ENCODE data around the gene RPS6KA5. TPM values are rescaled to one million over a fixed set of nuclear protein-coding genes. Genes with fewer than 3 reads are reported as not detected.
"Not testable (repeated sequence)": the region's sequence is repeated elsewhere in the genome, so short reads cannot be mapped to it uniquely, and the experiment has no call there.

The RPS6KA5 gene
- 14.6 TPM for total RNA-seq
- long read RNA-seq, full-length matches to known transcripts, result 29 of 35 reads
- long read RNA-seq, partial matches to known transcripts, result 3 of 35 reads
- long read RNA-seq, other reads (novel, unspliced or antisense), result 3 of 35 reads

DNA sequence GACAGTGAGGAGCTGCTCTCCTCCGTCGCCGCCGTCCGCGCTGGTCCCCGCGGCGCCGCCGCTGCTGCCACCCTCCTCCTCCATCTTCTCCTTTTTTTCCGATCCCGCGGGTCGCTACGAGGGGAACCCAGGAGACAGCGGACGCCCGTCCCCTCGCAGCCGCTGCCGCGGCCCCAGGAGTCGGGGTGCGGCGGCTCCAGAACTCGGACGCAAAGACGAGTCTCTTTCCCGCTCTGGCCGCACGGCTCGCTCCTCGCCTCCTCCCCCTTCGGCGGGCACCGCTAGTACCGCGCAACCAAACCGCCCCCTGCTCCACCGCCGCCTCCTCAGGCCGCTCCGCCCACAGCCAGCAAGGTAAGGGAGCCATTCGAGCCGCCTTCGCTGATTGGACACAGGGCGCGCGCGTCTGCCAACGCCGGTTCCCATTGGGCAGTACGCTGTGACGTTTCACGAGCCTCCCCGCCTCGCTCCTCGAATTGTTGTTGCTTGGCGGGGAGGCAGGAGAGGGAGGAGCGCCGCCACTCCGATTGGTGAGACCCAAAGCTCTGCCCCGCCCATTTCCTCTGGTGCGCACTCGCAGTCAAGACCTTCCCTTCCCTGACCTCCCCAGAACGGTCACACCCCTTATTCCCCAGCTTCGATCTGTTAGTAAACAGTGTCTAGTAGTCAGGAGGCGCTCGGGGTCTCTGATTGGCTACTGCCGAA, at the start of gene RPS6KA5:
Gene RPS6KA5 (minus strand): TSS at position 291 of the 705 bp plus-strand sequence. CDS start 207 bp downstream, at position 84.
- peak; percentile 97 for ATAC-seq (ENCODE audit: poor library complexity)
- intact Hi-C loops (cut with DNase I), result loop anchor here (2.0 kb wide), 1 partner anchor 54 kb away; the partner anchor contains the start of gene DGLUCY
- peak; percentile 100 for DNase-seq

DNA sequence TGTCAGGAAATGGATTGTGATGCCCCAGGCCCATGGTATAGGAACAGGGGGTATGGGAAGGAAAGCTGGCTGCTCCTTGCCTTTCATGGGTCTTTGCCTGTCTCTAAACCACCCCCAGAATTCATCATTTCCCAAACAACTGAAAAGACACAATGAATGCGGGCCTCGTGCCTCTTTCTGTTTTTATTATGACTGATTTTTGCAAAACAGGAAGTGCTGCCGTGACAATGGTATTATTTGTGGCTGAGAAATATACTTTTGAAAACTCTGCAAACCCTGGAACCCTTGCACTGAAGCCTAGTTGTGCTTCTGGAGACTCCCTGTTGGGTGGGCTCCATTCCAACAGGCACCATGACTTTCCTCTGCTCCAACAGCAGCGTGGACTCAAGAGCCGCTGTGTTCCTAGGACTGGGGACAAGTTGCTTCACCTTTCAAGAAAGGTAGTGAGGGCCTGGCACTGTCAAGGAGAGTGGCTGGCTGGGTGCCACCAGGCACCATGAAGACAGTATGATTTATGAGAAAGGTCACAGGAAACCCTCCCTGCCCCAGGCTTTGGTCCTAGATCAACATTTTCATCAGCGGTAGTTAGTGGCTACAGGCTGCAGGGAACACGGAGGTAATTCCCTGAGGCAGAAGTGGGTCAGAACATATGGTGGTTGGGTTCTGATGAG, 48.6 kb upstream of the RPS6KA5 start:
- intact Hi-C loops (cut with DNase I), result no loop called here
- ATAC-seq (ENCODE audit: poor library complexity) (no peak), DNase-seq (no peak)

DNA sequence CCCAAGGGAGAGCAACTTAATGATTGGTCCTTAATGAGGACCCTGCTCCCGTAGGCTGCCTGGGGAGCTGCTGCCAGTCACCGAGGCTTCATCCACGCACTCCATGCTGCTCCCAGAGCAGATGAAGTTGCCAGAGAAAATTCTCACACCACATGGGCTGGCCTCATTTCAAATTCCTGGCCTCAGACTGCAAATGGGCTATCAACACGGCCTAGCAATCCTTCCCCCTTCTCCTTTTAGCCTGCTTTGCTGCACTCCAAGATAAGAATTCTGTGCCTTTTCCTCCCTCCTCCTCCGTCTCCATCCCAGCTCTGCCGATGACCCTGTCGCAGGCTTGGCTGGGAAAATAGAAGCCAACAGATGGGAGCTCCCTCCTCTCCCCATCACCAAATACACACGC, 42.7 kb upstream of the RPS6KA5 start:
- no peak for DNase-seq
- ATAC-seq (ENCODE audit: poor library complexity), result peak; percentile 78
- intact Hi-C loops (cut with DNase I), result no loop called here

DNA sequence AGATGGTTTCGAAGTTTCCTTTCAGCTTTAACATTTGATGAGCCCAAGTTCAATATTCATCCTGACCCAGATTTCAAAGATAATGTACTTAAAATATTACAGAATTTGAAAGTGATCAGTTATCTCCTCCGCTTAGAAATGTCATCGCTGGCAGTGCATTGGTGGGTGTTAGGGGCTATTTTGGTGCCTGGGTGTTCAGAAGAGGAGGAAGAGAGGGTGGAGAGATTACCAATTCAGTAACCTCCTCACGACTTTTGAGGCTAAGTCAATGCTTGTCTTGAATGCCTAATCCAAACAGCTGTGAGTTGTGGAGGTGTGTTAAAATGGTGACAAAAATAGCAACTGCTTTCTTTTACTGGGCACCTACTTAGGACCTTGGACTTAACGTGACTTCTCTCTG, 39.7 kb upstream of the RPS6KA5 start:
- no peak for DNase-seq
- no peak for ATAC-seq (ENCODE audit: poor library complexity)
- intact Hi-C loops (cut with DNase I), result no loop called here

DNA sequence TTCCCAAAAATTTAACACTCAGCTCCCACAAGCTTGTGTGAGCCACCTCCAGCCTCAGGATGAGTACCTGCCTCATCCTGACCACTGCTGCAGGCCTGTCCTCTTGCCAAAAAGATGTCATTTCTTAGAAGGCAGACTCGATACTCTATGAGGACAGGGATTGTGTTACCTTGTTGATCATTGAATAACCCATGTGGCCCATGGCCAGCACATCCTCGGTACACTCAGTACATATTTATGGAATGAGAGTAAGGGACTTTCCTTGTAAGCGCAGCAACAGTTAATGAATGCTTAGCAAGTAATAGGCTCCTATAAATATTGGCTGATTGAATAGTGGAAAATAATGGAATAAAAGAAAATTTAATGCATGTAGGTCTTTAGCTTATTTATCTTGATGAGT, 38.1 kb upstream of the RPS6KA5 start:
- ATAC-seq (ENCODE audit: poor library complexity) (no peak), DNase-seq (no peak)
- intact Hi-C loops (cut with DNase I), result no loop called here

DNA sequence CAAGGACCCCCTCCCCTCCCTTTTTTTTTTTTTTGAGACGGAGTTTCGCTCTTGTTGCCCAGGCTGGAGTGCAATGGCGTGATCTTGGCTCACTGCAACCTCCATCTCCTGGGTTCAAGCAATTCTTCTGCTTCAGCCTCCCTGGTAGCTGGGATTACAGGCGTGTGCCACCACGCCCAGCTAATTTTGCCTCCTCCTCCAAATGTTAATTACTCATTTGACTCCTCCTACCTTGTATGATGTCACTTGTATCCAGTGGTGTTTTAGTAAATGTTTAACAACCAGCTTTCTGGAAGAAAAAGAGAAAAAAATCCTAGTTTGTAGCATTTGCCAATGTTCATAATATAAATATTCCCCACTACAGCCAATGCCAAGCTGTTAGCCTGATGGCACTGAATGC, 37.2 kb upstream of the RPS6KA5 start:
- ATAC-seq (ENCODE audit: poor library complexity); intact Hi-C loops (cut with DNase I); DNase-seq: not testable (repeated sequence)

DNA sequence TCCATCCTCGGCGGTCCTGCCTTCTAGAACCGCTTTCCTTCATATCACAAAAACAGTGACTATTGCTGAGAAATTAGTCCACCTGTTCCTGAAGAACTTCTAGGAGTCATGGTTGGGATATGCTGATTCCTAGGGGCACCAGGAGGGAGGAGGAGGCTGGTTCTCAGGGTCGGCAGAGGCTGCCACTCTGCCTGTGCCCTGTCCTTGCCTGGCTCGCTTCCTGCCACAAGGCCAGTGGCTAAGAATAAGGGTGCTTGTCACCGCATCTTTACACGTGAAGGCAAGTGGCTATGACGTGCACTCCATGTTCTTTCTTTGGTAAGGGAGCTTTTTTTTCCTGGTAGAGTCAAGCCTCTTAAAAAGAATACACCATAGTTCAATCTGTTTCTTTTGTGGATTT, 34.7 kb upstream of the RPS6KA5 start:
- DNase-seq, result no peak
- ATAC-seq (ENCODE audit: poor library complexity), result no peak
- intact Hi-C loops (cut with DNase I), result no loop called here

DNA sequence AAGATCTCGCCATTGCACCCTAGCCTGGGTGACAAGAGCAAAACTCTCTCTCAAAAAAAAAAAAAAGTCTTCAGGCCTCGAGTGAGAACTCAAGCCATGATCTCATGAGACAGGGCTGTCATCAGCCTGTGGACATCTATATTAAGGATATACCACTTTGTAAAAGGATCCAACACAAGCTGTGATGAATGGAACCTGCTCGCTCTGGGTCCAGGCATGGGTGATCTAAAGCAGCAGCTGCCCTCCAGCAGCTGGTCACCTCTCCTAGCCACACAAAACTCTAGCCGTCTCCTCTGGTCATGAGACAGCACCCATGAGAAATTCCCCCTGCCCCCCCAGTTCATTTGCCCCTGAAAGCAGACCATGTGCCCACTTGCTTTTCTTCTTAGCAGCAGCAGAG, 34.3 kb upstream of the RPS6KA5 start:
- intact Hi-C loops (cut with DNase I), result no loop called here
- no peak for ATAC-seq (ENCODE audit: poor library complexity)
- no peak for DNase-seq

DNA sequence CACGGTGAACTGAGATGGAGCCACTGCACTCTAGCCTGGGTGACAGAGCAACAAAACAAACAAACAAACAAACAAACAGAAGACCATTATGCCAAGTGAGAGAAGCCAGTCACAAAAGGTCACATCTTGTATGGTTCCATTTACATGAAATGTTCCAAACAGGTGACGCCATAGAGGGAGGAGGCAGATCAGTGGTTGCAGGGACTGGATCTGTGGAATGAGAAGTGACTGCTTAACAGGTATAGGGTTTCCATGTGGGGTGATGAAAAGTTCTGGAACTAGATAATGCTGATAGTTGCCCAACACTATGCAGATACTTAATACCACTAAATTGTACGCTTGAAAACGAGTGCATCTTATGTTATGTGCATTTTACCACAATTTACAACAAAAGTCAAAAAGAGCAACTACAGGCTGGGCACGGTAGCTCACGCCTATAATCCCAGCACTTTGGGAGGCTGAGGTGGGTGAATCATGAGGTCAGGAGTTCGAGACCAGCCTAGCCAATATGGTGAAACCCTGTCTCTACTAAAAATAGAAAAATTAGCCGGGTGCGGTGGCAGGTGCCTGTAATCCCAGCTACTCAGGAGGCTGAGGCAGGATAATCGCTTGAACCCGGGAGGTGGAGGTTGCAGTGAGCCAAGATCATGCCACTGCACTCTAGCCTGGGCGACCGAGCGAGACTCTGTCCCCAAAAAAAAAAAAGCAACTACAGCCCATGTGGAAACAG, 33.5 kb upstream of the RPS6KA5 start:
- DNase-seq; ATAC-seq (ENCODE audit: poor library complexity); intact Hi-C loops (cut with DNase I): not testable (repeated sequence)

DNA sequence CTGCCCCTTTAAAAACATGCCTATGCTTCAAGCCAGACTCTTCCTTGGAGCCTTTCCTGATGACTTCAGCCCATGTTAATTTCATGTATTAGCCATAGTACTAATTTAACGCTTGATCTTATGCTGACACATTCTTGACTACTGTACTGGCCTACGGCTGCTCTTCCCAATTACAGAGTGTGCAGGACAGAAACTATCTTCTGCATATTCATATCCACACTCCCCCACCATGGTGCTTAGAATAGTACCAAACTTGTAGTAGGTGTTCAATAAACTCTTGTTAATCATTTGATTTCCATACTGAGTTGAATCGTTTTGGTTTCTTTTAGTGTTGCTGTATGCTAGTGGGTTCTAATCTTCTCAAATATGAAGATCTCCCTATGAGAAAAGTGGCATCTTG, 31.6 kb upstream of the RPS6KA5 start:
- ATAC-seq (ENCODE audit: poor library complexity) (no peak), DNase-seq (no peak)
- intact Hi-C loops (cut with DNase I), result no loop called here

DNA sequence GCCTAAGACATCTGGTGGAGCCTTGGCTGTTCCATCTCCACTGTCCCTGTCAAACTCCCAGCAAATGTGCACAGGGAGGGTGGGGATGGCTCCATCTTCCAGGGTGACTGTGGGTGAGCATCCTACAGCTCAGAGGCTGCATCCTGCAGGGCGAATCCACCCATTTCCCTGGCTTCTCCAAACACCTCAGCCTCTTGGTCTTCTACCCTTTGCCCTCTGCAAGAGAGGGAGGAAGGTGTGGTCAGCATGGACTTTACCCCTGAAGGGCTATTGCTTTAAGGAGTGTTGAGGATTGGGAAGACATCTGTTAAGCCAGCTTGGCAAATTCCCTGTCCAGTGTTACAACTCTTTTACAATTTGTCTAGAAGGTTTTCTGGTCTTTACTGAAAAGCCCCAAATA, 30.3 kb upstream of the RPS6KA5 start:
- intact Hi-C loops (cut with DNase I), result no loop called here
- ATAC-seq (ENCODE audit: poor library complexity) (no peak), DNase-seq (no peak)

DNA sequence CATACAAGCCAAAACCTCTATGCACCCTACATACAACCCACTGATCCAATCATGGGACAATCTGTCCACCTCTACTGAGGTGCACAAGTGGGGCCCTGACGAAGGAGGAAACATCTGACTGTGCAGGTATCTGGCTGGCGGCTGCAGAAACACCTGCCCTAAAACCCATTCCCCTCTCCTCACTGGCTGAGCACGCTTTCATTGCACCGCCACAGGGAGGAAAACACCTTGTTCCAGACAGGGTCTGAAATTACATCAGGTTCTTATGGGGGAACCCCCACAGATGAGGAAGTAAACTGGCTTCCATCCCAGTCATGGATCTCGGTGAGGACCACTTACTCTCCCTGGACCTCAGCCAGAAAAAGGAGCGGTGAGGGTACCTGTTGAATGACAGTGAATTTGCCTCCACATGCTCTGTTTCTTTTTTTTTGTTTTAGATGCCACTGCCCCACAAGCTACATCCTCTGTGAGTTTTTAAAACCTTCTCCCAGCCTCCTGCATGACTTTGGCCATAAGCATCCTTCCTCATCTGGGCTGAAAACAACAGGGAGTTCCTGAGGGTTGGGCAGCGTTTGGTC, 29.6 kb upstream of the RPS6KA5 start:
- intact Hi-C loops (cut with DNase I), result no loop called here
- DNase-seq (no peak), ATAC-seq (ENCODE audit: poor library complexity) (no peak)

DNA sequence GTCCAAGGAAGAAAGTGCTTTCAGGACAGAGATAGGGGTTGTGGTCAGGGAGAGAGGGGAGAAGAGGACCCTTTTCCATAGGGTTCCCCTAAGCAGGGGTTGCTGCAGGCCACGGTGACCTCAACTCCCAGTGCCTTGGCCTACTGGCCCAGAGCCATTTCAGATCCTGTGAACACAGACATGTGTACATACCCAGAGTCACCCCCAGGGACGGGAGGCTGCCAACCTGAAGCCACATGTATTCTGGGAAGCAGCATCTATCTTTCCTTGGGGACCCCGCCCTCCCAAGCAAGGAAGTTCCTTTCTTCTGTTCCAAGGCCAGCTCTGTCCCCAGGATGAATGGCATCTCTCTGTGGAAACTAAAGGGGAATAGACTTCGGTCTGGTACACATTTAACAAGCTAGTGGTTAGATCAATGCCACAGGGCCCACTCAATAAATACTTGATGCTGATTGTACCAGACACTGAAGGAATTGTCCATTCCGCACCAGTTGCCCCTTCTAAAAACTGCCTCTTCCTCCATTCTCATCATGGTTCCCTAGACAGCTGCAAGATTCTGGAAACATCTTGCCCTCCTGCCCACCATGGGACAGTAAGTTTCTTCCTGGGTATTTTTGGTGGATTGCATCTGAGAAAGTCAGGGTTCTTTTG, 28.3 kb upstream of the RPS6KA5 start:
- DNase-seq (no peak), ATAC-seq (ENCODE audit: poor library complexity) (no peak)
- intact Hi-C loops (cut with DNase I), result no loop called here

DNA sequence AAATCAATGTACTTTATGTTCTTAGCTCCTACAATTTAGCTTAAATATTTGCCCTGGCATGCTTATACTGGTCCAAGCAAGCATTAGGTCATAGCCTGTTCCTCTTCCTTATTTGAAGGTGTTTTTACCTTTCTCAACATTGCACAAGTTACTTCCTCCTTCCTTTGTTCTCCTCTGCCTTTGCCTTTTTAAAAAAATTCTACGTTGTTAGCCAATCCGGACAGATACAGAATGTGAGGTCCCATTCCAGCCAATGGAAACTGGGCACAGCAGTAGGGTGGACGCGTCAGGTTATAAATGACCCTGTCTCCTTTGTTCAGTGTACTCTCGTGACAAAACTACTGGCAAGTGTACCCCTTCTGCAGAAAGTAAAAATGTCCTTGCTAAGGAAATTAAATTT, 27.0 kb upstream of the RPS6KA5 start:
- ATAC-seq (ENCODE audit: poor library complexity); DNase-seq; intact Hi-C loops (cut with DNase I): not testable (repeated sequence)

DNA sequence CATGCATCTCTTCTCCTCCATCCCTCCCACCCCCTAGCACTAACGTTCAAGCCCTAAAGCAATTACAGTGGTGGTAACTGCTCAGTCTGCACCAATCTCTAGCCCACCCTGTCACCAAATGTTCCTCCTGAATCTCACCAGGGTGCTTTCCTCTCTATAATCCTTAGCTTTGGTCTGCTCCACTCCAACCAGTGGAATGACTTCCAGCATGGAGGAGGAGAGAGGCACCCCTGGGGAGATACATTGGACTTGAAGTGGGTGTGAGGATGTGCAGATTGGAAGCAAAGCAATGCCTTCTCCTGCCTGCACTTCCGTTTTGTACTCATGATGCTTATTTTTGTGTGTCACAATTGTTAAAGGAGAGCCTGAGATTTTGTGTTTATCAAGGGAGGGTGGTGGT, 24.1 kb upstream of the RPS6KA5 start:
- intact Hi-C loops (cut with DNase I), result no loop called here
- DNase-seq (no peak), ATAC-seq (ENCODE audit: poor library complexity) (no peak)

DNA sequence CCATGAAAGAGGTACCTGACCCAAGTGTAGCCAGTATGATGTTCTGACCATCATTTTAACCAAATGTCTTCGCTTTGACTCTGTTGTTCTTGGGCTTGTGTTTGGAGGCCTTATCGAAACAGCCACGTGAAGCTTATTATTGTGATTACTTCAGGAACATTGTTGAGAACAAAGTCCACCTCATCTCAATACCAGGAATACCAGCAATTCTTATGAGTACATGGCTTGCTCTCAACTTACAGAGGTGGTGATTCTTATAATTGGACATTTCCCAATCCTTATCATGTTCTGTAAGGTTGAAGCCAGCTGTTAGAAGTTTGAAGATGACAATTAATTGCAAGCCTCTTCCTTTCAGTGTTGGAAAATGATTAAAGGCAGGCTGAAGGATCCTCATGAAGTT, 21.8 kb upstream of the RPS6KA5 start:
- intact Hi-C loops (cut with DNase I), result no loop called here
- no peak for ATAC-seq (ENCODE audit: poor library complexity)
- DNase-seq, result no peak

DNA sequence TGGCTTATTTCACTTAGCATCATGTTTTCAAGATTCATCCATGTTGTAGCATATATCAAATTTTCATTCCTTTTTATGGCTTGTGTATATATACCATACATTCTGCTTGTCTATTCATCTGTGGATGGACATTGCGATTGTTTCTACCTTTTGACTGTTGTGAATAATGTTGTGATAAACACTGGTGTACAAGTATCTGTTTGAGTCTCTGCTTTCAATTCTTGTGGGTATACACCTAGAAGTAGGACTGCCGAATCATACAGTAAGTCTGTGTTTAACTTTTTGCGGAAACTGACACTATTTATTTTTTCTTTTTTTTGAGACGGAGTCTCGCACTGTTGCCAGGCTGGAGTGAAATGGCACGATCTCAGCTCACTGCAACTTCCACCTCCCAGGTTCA, 19.6 kb upstream of the RPS6KA5 start:
- DNase-seq, result no peak
- no peak for ATAC-seq (ENCODE audit: poor library complexity)
- intact Hi-C loops (cut with DNase I), result no loop called here

DNA sequence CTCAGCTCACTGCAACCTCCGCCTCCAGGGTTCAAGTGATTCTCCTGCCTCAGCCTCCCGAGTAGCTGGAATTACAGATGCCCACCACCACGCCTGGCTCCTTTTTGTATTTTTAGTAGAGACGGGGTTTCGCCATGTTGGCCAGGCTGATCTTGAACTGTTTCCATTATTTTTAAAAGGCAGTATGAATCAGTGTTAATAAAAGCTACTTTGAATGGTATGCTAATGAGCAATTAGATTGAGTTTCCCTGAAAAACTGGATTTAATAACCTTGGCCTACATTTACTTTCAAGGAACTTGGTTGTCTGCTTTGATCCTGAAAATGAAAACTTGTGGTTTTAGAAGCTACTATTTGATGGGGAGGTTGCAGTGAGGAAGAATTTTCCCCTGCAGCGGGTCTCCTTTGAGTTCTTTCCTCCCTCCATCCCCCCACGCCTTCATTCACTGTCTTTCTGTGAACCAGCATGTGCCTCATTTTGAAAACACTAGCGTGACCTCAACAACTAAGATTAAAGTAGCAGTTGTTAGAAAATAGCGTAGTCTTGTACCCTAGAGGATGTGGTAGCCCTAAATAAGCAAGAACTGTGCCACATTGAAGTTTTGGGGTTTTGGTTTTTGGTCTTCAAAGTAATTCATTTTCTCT, 17.8 kb upstream of the RPS6KA5 start:
- DNase-seq (no peak), ATAC-seq (ENCODE audit: poor library complexity) (no peak)
- intact Hi-C loops (cut with DNase I), result no loop called here

Measured in Right ventricle myocardium superior (tissue), 1 donor.